HepG2 (cell line): ENCODE measurements around the gene ENAH.

ENCODE experiments used
- ARNT ChIP-seq: fragments of 450-650 bp; IDR thresholded peaks from 2 replicates; pipeline ENCODE4 v1.6.1; 2017
- GABPB1 ChIP-seq: IDR thresholded peaks from 2 replicates; pipeline ENCODE4 v1.6.1; 2016; ENCODE audit warnings: mild to moderate bottlenecking, missing genetic modification reagents, moderate library complexity, missing compliant biosample characterization
- IKZF1 ChIP-seq: fragments of 450-650 bp; IDR thresholded peaks from 2 replicates; pipeline ENCODE4 v1.7.1; 2016
- MYC ChIP-seq: sonication (generic); formaldehyde crosslinking; IDR thresholded peaks from 2 replicates; pipeline ENCODE4 v1.9.0; 2021; ENCODE audit warnings: missing genetic modification reagents, borderline replicate concordance
- POLR2A ChIP-seq, 2 experiments: IDR thresholded peaks; 2 replicates each; pipeline ENCODE4 v1.6.1; 2011; ENCODE audit warnings: low read depth in 2 of 2, low read length in 2 of 2, mild to moderate bottlenecking in 1 of 2, moderate library complexity in 1 of 2; ENCODE audit not compliant: insufficient read depth in 1 of 2
- SYNCRIP ChIP-seq: fragments of 200-400 bp; formaldehyde crosslinking; IDR thresholded peaks from 2 replicates; pipeline ENCODE4 v1.6.1; 2018; ENCODE audit warnings: mild to moderate bottlenecking, low read depth, low read length; ENCODE audit not compliant: insufficient read depth
- ZFX ChIP-seq: sonication (generic); formaldehyde crosslinking; IDR thresholded peaks from 2 replicates; pipeline ENCODE4 v1.4.0; 2020; ENCODE audit warnings: mild to moderate bottlenecking, low read depth, missing genetic modification reagents, moderate library complexity
- TF ChIP-seq, protein P1 (sequence below), 2 experiments: IDR thresholded peaks; 2 replicates each; pipeline ENCODE4 v1.6.1; 2011 to 2012; ENCODE audit warnings: low read length in 2 of 2, borderline replicate concordance in 1 of 2, low read depth in 1 of 2, mild to moderate bottlenecking in 1 of 2, moderate library complexity in 1 of 2
- TF ChIP-seq, protein P2 (sequence below): sonication (generic); formaldehyde crosslinking; IDR thresholded peaks from 2 replicates; pipeline ENCODE4 v1.4.0; 2020; ENCODE audit warnings: mild to moderate bottlenecking, missing genetic modification reagents
- TF ChIP-seq, protein P3 (sequence below): sonication (generic); formaldehyde crosslinking; IDR thresholded peaks from 2 replicates; pipeline ENCODE4 v1.5.0; 2020; ENCODE audit warnings: mild to moderate bottlenecking, missing genetic modification reagents, moderate library complexity

DNA sequence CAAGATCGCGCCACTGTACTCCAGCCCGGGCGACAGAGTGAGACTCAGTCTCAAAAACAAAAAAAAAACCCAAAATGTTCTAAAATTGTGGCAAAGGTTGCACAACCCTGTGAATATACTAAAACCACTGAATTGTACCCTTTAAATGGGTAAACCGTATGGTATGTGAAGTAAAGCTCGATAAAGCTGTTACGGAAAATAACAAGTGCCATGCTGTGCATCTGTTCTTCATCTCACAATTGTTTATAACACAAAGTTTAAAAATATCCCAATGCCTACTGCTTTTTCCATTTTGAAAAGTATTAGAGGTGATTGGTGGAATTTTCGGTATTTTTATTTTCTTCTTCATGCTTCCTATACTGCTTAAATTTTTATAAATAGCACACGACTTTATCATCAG lies 111.5 kb downstream of the ENAH start:
- TF ChIP-seq, protein P1, sequence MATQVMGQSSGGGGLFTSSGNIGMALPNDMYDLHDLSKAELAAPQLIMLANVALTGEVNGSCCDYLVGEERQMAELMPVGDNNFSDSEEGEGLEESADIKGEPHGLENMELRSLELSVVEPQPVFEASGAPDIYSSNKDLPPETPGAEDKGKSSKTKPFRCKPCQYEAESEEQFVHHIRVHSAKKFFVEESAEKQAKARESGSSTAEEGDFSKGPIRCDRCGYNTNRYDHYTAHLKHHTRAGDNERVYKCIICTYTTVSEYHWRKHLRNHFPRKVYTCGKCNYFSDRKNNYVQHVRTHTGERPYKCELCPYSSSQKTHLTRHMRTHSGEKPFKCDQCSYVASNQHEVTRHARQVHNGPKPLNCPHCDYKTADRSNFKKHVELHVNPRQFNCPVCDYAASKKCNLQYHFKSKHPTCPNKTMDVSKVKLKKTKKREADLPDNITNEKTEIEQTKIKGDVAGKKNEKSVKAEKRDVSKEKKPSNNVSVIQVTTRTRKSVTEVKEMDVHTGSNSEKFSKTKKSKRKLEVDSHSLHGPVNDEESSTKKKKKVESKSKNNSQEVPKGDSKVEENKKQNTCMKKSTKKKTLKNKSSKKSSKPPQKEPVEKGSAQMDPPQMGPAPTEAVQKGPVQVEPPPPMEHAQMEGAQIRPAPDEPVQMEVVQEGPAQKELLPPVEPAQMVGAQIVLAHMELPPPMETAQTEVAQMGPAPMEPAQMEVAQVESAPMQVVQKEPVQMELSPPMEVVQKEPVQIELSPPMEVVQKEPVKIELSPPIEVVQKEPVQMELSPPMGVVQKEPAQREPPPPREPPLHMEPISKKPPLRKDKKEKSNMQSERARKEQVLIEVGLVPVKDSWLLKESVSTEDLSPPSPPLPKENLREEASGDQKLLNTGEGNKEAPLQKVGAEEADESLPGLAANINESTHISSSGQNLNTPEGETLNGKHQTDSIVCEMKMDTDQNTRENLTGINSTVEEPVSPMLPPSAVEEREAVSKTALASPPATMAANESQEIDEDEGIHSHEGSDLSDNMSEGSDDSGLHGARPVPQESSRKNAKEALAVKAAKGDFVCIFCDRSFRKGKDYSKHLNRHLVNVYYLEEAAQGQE (IDR thresholded peaks at IDR 0.05; ENCODE audit: borderline replicate concordance in 1 of 2, low read depth in 1 of 2, low read length in 2 of 2) = no peak
- TF ChIP-seq POLR2A (IDR thresholded peaks at IDR 0.05; ENCODE audit: insufficient read depth in 1 of 2, low read depth in 2 of 2, low read length in 2 of 2) (no peak), MYC (CRISPR knock-in tag) (no peak), GABPB1 (no peak), ZFX (CRISPR knock-in tag) (no peak), SYNCRIP (no peak), ARNT (no peak), IKZF1 (no peak)
- TF ChIP-seq, protein P2, sequence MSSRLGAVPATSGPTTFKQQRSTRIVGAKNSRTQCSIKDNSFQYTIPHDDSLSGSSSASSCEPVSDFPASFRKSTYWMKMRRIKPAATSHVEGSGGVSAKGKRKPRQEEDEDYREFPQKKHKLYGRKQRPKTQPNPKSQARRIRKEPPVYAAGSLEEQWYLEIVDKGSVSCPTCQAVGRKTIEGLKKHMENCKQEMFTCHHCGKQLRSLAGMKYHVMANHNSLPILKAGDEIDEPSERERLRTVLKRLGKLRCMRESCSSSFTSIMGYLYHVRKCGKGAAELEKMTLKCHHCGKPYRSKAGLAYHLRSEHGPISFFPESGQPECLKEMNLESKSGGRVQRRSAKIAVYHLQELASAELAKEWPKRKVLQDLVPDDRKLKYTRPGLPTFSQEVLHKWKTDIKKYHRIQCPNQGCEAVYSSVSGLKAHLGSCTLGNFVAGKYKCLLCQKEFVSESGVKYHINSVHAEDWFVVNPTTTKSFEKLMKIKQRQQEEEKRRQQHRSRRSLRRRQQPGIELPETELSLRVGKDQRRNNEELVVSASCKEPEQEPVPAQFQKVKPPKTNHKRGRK = no peak
- TF ChIP-seq, protein P3, sequence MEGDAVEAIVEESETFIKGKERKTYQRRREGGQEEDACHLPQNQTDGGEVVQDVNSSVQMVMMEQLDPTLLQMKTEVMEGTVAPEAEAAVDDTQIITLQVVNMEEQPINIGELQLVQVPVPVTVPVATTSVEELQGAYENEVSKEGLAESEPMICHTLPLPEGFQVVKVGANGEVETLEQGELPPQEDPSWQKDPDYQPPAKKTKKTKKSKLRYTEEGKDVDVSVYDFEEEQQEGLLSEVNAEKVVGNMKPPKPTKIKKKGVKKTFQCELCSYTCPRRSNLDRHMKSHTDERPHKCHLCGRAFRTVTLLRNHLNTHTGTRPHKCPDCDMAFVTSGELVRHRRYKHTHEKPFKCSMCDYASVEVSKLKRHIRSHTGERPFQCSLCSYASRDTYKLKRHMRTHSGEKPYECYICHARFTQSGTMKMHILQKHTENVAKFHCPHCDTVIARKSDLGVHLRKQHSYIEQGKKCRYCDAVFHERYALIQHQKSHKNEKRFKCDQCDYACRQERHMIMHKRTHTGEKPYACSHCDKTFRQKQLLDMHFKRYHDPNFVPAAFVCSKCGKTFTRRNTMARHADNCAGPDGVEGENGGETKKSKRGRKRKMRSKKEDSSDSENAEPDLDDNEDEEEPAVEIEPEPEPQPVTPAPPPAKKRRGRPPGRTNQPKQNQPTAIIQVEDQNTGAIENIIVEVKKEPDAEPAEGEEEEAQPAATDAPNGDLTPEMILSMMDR (CRISPR knock-in tag) = no peak
